GM12878 (cell line): Measurements from ENCODE around the gene DOCK1. TPM values are rescaled to one million over a fixed set of nuclear protein-coding genes. Genes with fewer than 3 reads are reported as not detected.

Experiments used
- ATAC-seq: fragments of 200-7000 bp; cut with Tn5 transposase; 3 replicates; pipeline ENCODE4 v1.9.1; 2020; ENCODE audit warnings: mild to moderate bottlenecking, moderate library complexity
- BruUV-seq: library from RNA; stranded (reverse); fragments of 400-500 nt; replicated peaks from 2 replicates; lab custom pipeline; 2021; lab: Mats Ljungman, UMichigan
- CTCF ChIA-PET: fragments of 300-600 bp; sonication (Branson Sonifier 250); formaldehyde crosslinking; extraction: SDS; loops from one replicate; lab custom pipeline; 2021; ENCODE audit warnings: inconsistent platforms; lab: Yijun Ruan, JAX
- POLR2A ChIA-PET: fragments of 350-600 bp; formaldehyde crosslinking; extraction: SDS; loops from one replicate; lab custom pipeline; 2021; ENCODE audit warnings: inconsistent platforms; lab: Charles Lee
- RAD21 ChIA-PET: fragments of 300-600 bp; sonication (Branson Sonifier 250); formaldehyde crosslinking; loops from one replicate; lab custom pipeline; 2023; ENCODE audit warnings: antibody characterized with exemption; ENCODE audit not compliant: unreplicated experiment; lab: Charles Lee
- SMC1A ChIA-PET: fragments of 300-600 bp; sonication (Branson Sonifier 250); formaldehyde crosslinking; loops from one replicate; lab custom pipeline; 2023; ENCODE audit not compliant: unreplicated experiment, uncharacterized antibody; lab: Charles Lee
- DNase-seq: peaks from one replicate; pipeline ENCODE4 v3.0.0-alpha.2; 2011; ENCODE audit warnings: low read depth, low spot score
- FAIRE-seq: peaks from 3 replicates; lab custom pipeline; 2011; peaks lifted over from hg19 to GRCh38; lab: Jason Lieb, UNC
- H2AFZ ChIP-seq: 2 replicates; pipeline ENCODE4 v1.6.0; 2011; ENCODE audit warnings: low read depth, low read length, control low read depth; ENCODE audit not compliant: control insufficient read depth
- H3K27ac ChIP-seq: 2 replicates; pipeline ENCODE4 v1.5.1; 2011; ENCODE audit warnings: control low read depth; ENCODE audit not compliant: control insufficient read depth, insufficient read depth
- H3K27me3 ChIP-seq, 2 experiments: replicated peaks in 1 of 2; 2 replicates each; pipeline versions ENCODE4 v1.6.0 to v1.6.1; 2011; ENCODE audit warnings: low read length in 1 of 2; ENCODE audit not compliant: control insufficient read depth in 2 of 2, insufficient read depth in 2 of 2
- H3K36me3 ChIP-seq, 2 experiments: 2 replicates each; pipeline ENCODE4 v1.5.1; 2011; ENCODE audit warnings: low read length in 1 of 2; ENCODE audit not compliant: control insufficient read depth in 2 of 2, insufficient read depth in 2 of 2
- H3K4me1 ChIP-seq: 2 replicates; pipeline ENCODE4 v1.6.1; 2011; ENCODE audit warnings: mild to moderate bottlenecking, low read length, moderate library complexity, mixed read lengths; ENCODE audit not compliant: control insufficient read depth, insufficient read depth
- H3K4me2 ChIP-seq: 2 replicates; pipeline ENCODE4 v1.6.0; 2011; ENCODE audit warnings: control low read depth; ENCODE audit not compliant: control insufficient read depth, insufficient read depth
- H3K4me3 ChIP-seq: fragments of 200-600 bp; sonication (generic); 2 replicates; pipeline ENCODE4 v1.5.1; 2016
- H3K79me2 ChIP-seq: 2 replicates; pipeline ENCODE4 v1.6.0; 2011; ENCODE audit warnings: low read length; ENCODE audit not compliant: control insufficient read depth, insufficient read depth
- H3K9ac ChIP-seq: 2 replicates; pipeline ENCODE4 v1.8.0; 2011; ENCODE audit warnings: low read length, control low read depth, mixed read lengths; ENCODE audit not compliant: control insufficient read depth, insufficient read depth
- H3K9me3 ChIP-seq: replicated peaks from 3 replicates; pipeline ENCODE4 v1.5.1; 2011; ENCODE audit warnings: mild to moderate bottlenecking, low read length; ENCODE audit not compliant: control insufficient read depth, insufficient read depth
- H4K20me1 ChIP-seq: 2 replicates; pipeline ENCODE4 v1.6.0; 2011; ENCODE audit not compliant: control insufficient read depth, insufficient read depth
- BRCA1 ChIP-seq: IDR thresholded peaks from 2 replicates; pipeline ENCODE4 v1.6.1; 2011; ENCODE audit warnings: low read depth, low read length, improper control_type of control experiment
- CREM ChIP-seq: IDR thresholded peaks from 2 replicates; pipeline ENCODE4 v1.6.1; 2014; ENCODE audit warnings: antibody characterized with exemption, low read depth
- IKZF2 ChIP-seq, 2 experiments: fragments of 450-650 bp; IDR thresholded peaks; 2 replicates each; pipeline ENCODE4 v1.6.1; 2017; ENCODE audit warnings: mild to moderate bottlenecking in 2 of 2, moderate library complexity in 2 of 2
- IRF4 ChIP-seq: IDR thresholded peaks from 2 replicates; pipeline ENCODE4 v1.6.1; 2011; ENCODE audit warnings: low read depth, low read length
- LARP7 ChIP-seq: fragments of 450-650 bp; IDR thresholded peaks from 2 replicates; pipeline ENCODE4 v1.6.1; 2017; ENCODE audit warnings: mild to moderate bottlenecking
- MYB ChIP-seq: fragments of 150-350 bp; IDR thresholded peaks from 2 replicates; pipeline ENCODE4 v1.6.1; 2014; ENCODE audit warnings: mild to moderate bottlenecking, low read depth, low read length, borderline replicate concordance
- NFYA ChIP-seq: IDR thresholded peaks from 2 replicates; pipeline ENCODE4 v1.6.1; 2011; ENCODE audit warnings: low read depth, mild to moderate bottlenecking, low read length, improper control_type of control experiment, borderline replicate concordance
- RAD21 ChIP-seq: IDR thresholded peaks from 2 replicates; pipeline ENCODE4 v1.6.1; 2011; ENCODE audit warnings: mild to moderate bottlenecking, low read depth, low read length, moderate library complexity; ENCODE audit not compliant: insufficient read depth
- RBBP5 ChIP-seq: fragments of 200-600 bp; sonication (generic); conservative IDR thresholded peaks from 2 replicates; pipeline ENCODE4 v1.6.1; 2016
- SMAD1 ChIP-seq: fragments of 450-650 bp; IDR thresholded peaks from 2 replicates; pipeline ENCODE4 v1.6.1; 2018; ENCODE audit warnings: mild to moderate bottlenecking, low read depth; ENCODE audit not compliant: partially characterized antibody
- TAF1 ChIP-seq: IDR thresholded peaks from 2 replicates; pipeline ENCODE4 v1.6.1; 2011; ENCODE audit warnings: mild to moderate bottlenecking, low read depth, low read length, borderline replicate concordance
- ZBED1 ChIP-seq: IDR thresholded peaks from 2 replicates; pipeline ENCODE4 v1.6.1; 2016; ENCODE audit warnings: borderline replicate concordance
- WGBS: methylation state at CpG from one replicate; pipeline ENCODE4 v1.1.6; 2016; ENCODE audit warnings: low lambda C conversion rate; ENCODE audit not compliant: insufficient replicate concordance, insufficient coverage; ENCODE audit errors: missing lambda C conversion rate; 5-methylcytosine and 5-hydroxymethylcytosine counted together
- in situ Hi-C: fragments of 300-500 bp; cut with MboI; formaldehyde crosslinking; loops from 9 replicates; pipeline ENCODE4 v1.14.3; 2018; ENCODE audit warnings: mixed read lengths
- intact Hi-C: fragments of 100-400 bp; cut with micrococcal nuclease; formaldehyde crosslinking; loops from one replicate; pipeline ENCODE4 v1.14.2; 2022; ENCODE audit not compliant: unreplicated experiment
- polyA plus RNA-seq, 11 experiments: library from polyadenylated mRNA; depleted of rRNA in 4 of 11; unstranded in 6 of 11; stranded (reverse) in 5 of 11; fragments of >200 nt; fragmentation: Nextera tagmentation in 4 of 11; fragmentation: Illumina TruSeq in 1 of 11; extraction: Ambion mirVana in 4 of 11; extraction: Trizol in 1 of 11; gene quantifications; 1 replicate in 1 of 11; 2 replicates in 10 of 11; pipeline versions ENCODE4 v1.2.1 to v1.2.3, GENCODE V29; 2011 to 2016; ENCODE audit warnings: inconsistent platforms in 2 of 11, missing spikeins in 2 of 11, low read depth in 1 of 11
- total RNA-seq, 4 experiments: library from RNA; depleted of rRNA in 3 of 4; stranded (reverse); fragments of >200 nt in 3 of 4; fragmentation: Illumina TruSeq in 1 of 4; extraction: Trizol in 1 of 4; gene quantifications; 2 replicates each; pipeline versions ENCODE4 v1.2.1 to v1.2.3, GENCODE V29; 2013 to 2021
- TF ChIP-seq, protein P1 (sequence below): IDR thresholded peaks from 2 replicates; pipeline ENCODE4 v1.6.1; 2012; ENCODE audit warnings: improper control_type of control experiment, low read depth, low read length; ENCODE audit not compliant: insufficient replicate concordance
- TF ChIP-seq, protein P2 (sequence below): fragments of 450-650 bp; IDR thresholded peaks from 2 replicates; pipeline ENCODE4 v1.6.1; 2016; ENCODE audit warnings: mild to moderate bottlenecking, moderate library complexity, borderline replicate concordance
- TF ChIP-seq, protein P3 (sequence below): fragments of 150-350 bp; IDR thresholded peaks from 2 replicates; pipeline ENCODE4 v1.6.1; 2014; ENCODE audit warnings: mild to moderate bottlenecking, low read depth, low read length

The DOCK1 gene
- total and polyA plus RNA-seq, 10 of the 15 experiments (the other 5 are each of a cell fraction or from before 2014, with no cell fraction given) = 0.05 to 0.18 TPM; not detected in 8

DNA sequence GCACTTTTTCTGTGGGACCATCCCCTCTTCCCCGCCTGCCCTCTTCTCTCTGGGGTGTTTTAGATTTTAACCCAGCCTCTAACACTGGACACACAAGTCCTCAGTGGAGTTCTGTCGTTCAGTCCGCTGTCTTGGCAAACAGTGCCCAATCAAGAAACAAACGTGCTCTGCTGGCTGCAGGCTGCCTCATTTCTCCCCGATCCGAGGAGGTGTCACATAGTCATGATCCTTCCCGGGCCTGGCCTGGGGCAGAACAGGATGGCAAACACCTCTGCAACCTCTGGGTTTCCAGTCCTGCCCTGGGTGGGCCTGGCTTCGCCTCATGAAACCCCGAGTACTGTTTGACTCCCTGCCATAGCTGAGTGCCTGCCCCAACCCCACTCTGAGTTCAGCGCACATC lies 402.1 kb downstream of the DOCK1 start:
- SMC1A ChIA-PET = no interaction called here
- intact Hi-C loops = no loop called here
- Histone ChIP-seq H3K9me3 (no peaks in the 10 kb centered on the region), H2AFZ (no peak overlapping the region), H3K4me1 (no peaks in the 10 kb centered on the region), H3K36me3 (no peaks in the 10 kb centered on the region), H3K79me2 (no peaks in the 10 kb centered on the region), H3K9ac (no peak overlapping the region), H3K4me2 (no peak overlapping the region), H4K20me1 (no peaks in the 10 kb centered on the region), H3K27me3 (no peaks in the 10 kb centered on the region), H3K4me3 (no peak overlapping the region), H3K27ac (no peak overlapping the region)
- no peak for TF ChIP-seq IRF4
- TF ChIP-seq LARP7 = no peak
- TF ChIP-seq IKZF2 (IDR thresholded peaks at IDR 0.05) = no peak
- TF ChIP-seq SMAD1 = no peak
- TF ChIP-seq BRCA1 = no peak
- TF ChIP-seq, protein P1, sequence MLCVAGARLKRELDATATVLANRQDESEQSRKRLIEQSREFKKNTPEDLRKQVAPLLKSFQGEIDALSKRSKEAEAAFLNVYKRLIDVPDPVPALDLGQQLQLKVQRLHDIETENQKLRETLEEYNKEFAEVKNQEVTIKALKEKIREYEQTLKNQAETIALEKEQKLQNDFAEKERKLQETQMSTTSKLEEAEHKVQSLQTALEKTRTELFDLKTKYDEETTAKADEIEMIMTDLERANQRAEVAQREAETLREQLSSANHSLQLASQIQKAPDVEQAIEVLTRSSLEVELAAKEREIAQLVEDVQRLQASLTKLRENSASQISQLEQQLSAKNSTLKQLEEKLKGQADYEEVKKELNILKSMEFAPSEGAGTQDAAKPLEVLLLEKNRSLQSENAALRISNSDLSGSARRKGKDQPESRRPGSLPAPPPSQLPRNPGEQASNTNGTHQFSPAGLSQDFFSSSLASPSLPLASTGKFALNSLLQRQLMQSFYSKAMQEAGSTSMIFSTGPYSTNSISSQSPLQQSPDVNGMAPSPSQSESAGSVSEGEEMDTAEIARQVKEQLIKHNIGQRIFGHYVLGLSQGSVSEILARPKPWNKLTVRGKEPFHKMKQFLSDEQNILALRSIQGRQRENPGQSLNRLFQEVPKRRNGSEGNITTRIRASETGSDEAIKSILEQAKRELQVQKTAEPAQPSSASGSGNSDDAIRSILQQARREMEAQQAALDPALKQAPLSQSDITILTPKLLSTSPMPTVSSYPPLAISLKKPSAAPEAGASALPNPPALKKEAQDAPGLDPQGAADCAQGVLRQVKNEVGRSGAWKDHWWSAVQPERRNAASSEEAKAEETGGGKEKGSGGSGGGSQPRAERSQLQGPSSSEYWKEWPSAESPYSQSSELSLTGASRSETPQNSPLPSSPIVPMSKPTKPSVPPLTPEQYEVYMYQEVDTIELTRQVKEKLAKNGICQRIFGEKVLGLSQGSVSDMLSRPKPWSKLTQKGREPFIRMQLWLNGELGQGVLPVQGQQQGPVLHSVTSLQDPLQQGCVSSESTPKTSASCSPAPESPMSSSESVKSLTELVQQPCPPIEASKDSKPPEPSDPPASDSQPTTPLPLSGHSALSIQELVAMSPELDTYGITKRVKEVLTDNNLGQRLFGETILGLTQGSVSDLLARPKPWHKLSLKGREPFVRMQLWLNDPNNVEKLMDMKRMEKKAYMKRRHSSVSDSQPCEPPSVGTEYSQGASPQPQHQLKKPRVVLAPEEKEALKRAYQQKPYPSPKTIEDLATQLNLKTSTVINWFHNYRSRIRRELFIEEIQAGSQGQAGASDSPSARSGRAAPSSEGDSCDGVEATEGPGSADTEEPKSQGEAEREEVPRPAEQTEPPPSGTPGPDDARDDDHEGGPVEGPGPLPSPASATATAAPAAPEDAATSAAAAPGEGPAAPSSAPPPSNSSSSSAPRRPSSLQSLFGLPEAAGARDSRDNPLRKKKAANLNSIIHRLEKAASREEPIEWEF = no peak
- TF ChIP-seq NFYA = no peak
- no peak for TF ChIP-seq RBBP5
- no peak for TF ChIP-seq RAD21
- TF ChIP-seq ZBED1 = no peak
- TF ChIP-seq CREM = no peak
- no peak for TF ChIP-seq MYB
- TF ChIP-seq TAF1 = no peak
- TF ChIP-seq, protein P2, sequence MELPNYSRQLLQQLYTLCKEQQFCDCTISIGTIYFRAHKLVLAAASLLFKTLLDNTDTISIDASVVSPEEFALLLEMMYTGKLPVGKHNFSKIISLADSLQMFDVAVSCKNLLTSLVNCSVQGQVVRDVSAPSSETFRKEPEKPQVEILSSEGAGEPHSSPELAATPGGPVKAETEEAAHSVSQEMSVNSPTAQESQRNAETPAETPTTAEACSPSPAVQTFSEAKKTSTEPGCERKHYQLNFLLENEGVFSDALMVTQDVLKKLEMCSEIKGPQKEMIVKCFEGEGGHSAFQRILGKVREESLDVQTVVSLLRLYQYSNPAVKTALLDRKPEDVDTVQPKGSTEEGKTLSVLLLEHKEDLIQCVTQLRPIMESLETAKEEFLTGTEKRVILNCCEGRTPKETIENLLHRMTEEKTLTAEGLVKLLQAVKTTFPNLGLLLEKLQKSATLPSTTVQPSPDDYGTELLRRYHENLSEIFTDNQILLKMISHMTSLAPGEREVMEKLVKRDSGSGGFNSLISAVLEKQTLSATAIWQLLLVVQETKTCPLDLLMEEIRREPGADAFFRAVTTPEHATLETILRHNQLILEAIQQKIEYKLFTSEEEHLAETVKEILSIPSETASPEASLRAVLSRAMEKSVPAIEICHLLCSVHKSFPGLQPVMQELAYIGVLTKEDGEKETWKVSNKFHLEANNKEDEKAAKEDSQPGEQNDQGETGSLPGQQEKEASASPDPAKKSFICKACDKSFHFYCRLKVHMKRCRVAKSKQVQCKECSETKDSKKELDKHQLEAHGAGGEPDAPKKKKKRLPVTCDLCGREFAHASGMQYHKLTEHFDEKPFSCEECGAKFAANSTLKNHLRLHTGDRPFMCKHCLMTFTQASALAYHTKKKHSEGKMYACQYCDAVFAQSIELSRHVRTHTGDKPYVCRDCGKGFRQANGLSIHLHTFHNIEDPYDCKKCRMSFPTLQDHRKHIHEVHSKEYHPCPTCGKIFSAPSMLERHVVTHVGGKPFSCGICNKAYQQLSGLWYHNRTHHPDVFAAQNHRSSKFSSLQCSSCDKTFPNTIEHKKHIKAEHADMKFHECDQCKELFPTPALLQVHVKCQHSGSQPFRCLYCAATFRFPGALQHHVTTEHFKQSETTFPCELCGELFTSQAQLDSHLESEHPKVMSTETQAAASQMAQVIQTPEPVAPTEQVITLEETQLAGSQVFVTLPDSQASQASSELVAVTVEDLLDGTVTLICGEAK = no peak
- TF ChIP-seq, protein P3, sequence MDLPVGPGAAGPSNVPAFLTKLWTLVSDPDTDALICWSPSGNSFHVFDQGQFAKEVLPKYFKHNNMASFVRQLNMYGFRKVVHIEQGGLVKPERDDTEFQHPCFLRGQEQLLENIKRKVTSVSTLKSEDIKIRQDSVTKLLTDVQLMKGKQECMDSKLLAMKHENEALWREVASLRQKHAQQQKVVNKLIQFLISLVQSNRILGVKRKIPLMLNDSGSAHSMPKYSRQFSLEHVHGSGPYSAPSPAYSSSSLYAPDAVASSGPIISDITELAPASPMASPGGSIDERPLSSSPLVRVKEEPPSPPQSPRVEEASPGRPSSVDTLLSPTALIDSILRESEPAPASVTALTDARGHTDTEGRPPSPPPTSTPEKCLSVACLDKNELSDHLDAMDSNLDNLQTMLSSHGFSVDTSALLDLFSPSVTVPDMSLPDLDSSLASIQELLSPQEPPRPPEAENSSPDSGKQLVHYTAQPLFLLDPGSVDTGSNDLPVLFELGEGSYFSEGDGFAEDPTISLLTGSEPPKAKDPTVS = no peak
- ATAC-seq (no peak), DNase-seq (no peak), FAIRE-seq (no peak)
- CTCF ChIA-PET = no interaction called here
- RAD21 ChIA-PET = no interaction called here
- no TSS peak for BruUV-seq
- POLR2A ChIA-PET = no interaction called here
- in situ Hi-C loops = no loop called here
- whole genome bisulfite sequencing = 23% methylated on average over 9 of the region's 10 CpGs
